ENCODE data around the gene MIA2.

DNA sequence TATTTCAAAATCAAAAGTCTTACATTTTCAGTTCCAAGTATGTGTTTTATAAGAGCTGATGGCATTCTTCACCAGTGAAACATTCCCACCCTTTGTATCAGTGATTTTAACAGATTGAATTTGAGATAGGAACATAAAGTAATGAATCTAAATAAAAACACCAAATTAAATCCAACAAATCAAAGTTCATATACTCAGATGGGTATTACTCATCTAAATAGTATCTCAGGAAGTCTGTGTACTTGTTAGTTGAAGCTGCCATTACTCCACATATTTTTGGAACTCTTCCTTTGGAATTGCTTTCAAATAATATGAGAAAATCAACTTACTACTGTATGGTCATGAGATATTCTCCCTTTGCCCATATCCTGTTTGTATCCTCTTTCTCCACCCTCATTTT lies 89.1 kb downstream of the MIA2 start:
- TF ChIP-seq, protein P1, sequence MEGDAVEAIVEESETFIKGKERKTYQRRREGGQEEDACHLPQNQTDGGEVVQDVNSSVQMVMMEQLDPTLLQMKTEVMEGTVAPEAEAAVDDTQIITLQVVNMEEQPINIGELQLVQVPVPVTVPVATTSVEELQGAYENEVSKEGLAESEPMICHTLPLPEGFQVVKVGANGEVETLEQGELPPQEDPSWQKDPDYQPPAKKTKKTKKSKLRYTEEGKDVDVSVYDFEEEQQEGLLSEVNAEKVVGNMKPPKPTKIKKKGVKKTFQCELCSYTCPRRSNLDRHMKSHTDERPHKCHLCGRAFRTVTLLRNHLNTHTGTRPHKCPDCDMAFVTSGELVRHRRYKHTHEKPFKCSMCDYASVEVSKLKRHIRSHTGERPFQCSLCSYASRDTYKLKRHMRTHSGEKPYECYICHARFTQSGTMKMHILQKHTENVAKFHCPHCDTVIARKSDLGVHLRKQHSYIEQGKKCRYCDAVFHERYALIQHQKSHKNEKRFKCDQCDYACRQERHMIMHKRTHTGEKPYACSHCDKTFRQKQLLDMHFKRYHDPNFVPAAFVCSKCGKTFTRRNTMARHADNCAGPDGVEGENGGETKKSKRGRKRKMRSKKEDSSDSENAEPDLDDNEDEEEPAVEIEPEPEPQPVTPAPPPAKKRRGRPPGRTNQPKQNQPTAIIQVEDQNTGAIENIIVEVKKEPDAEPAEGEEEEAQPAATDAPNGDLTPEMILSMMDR (IDR thresholded peaks at IDR 0.05): no peak
- TF ChIP-seq POLR2AphosphoS5 (IDR thresholded peaks at IDR 0.05): no peak

Measured in prostate gland (tissue), 2 donors.